CD4-positive, alpha-beta T cell (primary cell): ENCODE data around the gene NDUFAF2. TPM values are rescaled to one million over a fixed set of nuclear protein-coding genes. Genes with fewer than 3 reads are reported as not detected.

ENCODE experiments used
- ATAC-seq: fragments of 200-7000 bp; cut with Tn5 transposase; one replicate; pipeline ENCODE4 v1.10.0; 2022; ENCODE audit warnings: mild to moderate bottlenecking; ENCODE audit not compliant: poor library complexity
- CTCF ChIA-PET: fragments of 350-600 bp; sonication (Branson Sonifier 250); formaldehyde crosslinking; loops from one replicate; lab custom pipeline; 2021; ENCODE audit warnings: antibody characterized with exemption, inconsistent platforms; lab: Charles Lee
- POLR2A ChIA-PET: fragments of 350-600 bp; sonication (Branson Sonifier 250); formaldehyde crosslinking; loops from one replicate; lab custom pipeline; 2021; ENCODE audit warnings: antibody characterized with exemption, inconsistent platforms; lab: Charles Lee
- DNase-seq, 14 experiments: peaks; one replicate each; pipeline ENCODE4 v3.0.0-alpha.2; 2013 to 2020; ENCODE audit warnings: mixed read lengths in 2 of 14
- H3K27ac ChIP-seq, 2 donors: one replicate each; pipeline versions ENCODE4 v1.5.1 to v1.7.0; 2013; ENCODE audit warnings: low read length in 2 of 2, low read depth in 1 of 2, mild to moderate bottlenecking in 1 of 2
- H3K27me3 ChIP-seq, 2 experiments: 1 replicate in 1 of 2; 2 replicates in 1 of 2; pipeline versions ENCODE4 v1.6.1 to v1.7.0; 2013; ENCODE audit warnings: low read length in 2 of 2, control low read depth in 1 of 2, mild to moderate bottlenecking in 1 of 2, moderate library complexity in 1 of 2; ENCODE audit not compliant: insufficient read depth in 2 of 2, control insufficient read depth in 1 of 2
- H3K36me3 ChIP-seq: one replicate; pipeline ENCODE4 v1.6.1; 2013; ENCODE audit warnings: low read length, control low read depth; ENCODE audit not compliant: insufficient read depth
- H3K4me1 ChIP-seq: one replicate; pipeline ENCODE4 v1.6.1; 2013; ENCODE audit warnings: low read length, control low read depth; ENCODE audit not compliant: insufficient read depth
- H3K4me3 ChIP-seq: one replicate; pipeline ENCODE4 v1.5.1; 2013; ENCODE audit warnings: mild to moderate bottlenecking, low read length, moderate library complexity
- H3K9me3 ChIP-seq, 2 experiments: 1 replicate in 1 of 2; 2 replicates in 1 of 2; pipeline versions ENCODE4 v1.6.1 to v1.7.0; 2013; ENCODE audit warnings: low read length in 2 of 2, mild to moderate bottlenecking in 2 of 2, control low read depth in 1 of 2, moderate library complexity in 1 of 2; ENCODE audit not compliant: control insufficient read depth in 1 of 2, insufficient read depth in 1 of 2
- H3K27ac Mint-ChIP-seq: one replicate; pipeline ENCODE4 v1.8.0; 2020; ENCODE audit warnings: mixed read lengths
- H3K27me3 Mint-ChIP-seq: one replicate; pipeline ENCODE4 v1.8.0; 2021; ENCODE audit warnings: mixed read lengths
- H3K36me3 Mint-ChIP-seq: one replicate; pipeline ENCODE4 v1.8.0; 2021; ENCODE audit warnings: low read depth, mixed read lengths
- H3K4me1 Mint-ChIP-seq: one replicate; pipeline ENCODE4 v1.8.0; 2021; ENCODE audit warnings: low read depth, mixed read lengths
- H3K4me3 Mint-ChIP-seq: one replicate; pipeline ENCODE4 v1.8.0; 2020; ENCODE audit warnings: mild to moderate bottlenecking, mixed read lengths
- H3K9me3 Mint-ChIP-seq: one replicate; pipeline ENCODE4 v1.8.0; 2020; ENCODE audit warnings: mixed read lengths
- CTCF ChIP-seq: fragments of 200-600 bp; IDR thresholded peaks from one replicate; pipeline ENCODE4 v1.8.0; 2022; ENCODE audit warnings: antibody characterized with exemption, mild to moderate bottlenecking
- intact Hi-C, 2 experiments: fragments of 100-400 bp; cut with DNase I in 1 of 2; cut with micrococcal nuclease in 1 of 2; formaldehyde crosslinking; loops; one replicate each; pipeline versions ENCODE4 v1.15.1 to v1.9.0; 2023 to 2025; cut with DNase I, micrococcal nuclease
- total RNA-seq, 174 experiments: library from RNA in 2 of 174; stranded (reverse) in 2 of 174; gene quantifications; one replicate each; pipeline ENCODE4 v1.2.3 and lab custom pipeline; 2021 to 2026

Gene NDUFAF2
- total RNA-seq, 2 experiments from 2014 or later, result 8.1 to 8.8 TPM

- Histone ChIP-seq H3K36me3 (no peaks in the 10 kb centered on the region), H3K4me3 (no peak overlapping the region), H3K27ac (no peak overlapping the region), H3K4me1 (no peaks in the 10 kb centered on the region), H3K27me3 (no peaks in the 10 kb centered on the region), H3K9me3 (no peaks in the 10 kb centered on the region)
- DNase-seq, result no peak
- Mint-ChIP-seq H3K4me1 (no peaks in the 10 kb centered on the region), H3K4me3 (no peak overlapping the region), H3K27ac (no peak overlapping the region), H3K27me3 (no peaks in the 10 kb centered on the region), H3K9me3 (no peaks in the 10 kb centered on the region), H3K36me3 (peaks cover 27% of the 10 kb centered on the region)
- ChIA-PET CTCF (no interaction called here), POLR2A (no interaction called here)
- no peak for TF ChIP-seq CTCF
- intact Hi-C loops, result no loop called here
- no peak for ATAC-seq
These were observed 103.5 kb downstream of the NDUFAF2 start for GRCh38 chr5:61048534-61048933.

GRCh38 chr5:61050292-61050691 lies 105.3 kb downstream of the NDUFAF2 start:
- Histone ChIP-seq H3K9me3 (no peaks in the 10 kb centered on the region), H3K4me1 (no peaks in the 10 kb centered on the region), H3K27ac (no peak overlapping the region), H3K27me3 (no peaks in the 10 kb centered on the region), H3K36me3 (no peaks in the 10 kb centered on the region), H3K4me3 (no peak overlapping the region)
- Mint-ChIP-seq H3K27ac (no peak overlapping the region), H3K36me3 (peaks cover 16% of the 10 kb centered on the region), H3K27me3 (no peaks in the 10 kb centered on the region), H3K9me3 (no peaks in the 10 kb centered on the region), H3K4me1 (no peaks in the 10 kb centered on the region), H3K4me3 (no peak overlapping the region)
- POLR2A ChIA-PET, result no interaction called here
- DNase-seq (no peak), ATAC-seq (no peak)
- no peak for TF ChIP-seq CTCF
- intact Hi-C loops, result no loop called here
- CTCF ChIA-PET, result no interaction called here

DNA sequence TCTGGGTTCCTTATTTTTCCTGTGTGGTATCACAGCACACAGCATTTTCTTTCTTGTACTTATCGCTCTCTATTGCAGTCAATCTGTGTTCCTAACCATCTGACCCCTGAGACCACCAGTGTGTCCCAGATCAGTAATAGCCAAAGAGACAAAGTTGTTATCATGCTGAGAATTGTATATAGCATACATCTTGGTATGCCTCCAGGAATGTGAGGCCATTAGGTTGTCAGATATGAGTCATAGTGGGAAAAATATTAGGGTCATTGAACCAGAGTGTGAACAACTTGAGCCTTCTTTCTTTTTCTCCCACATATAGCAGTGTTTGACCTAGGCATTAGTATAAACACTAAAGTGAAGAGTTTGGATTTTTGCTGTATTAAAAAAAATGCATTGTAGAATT lies 106.3 kb downstream of the NDUFAF2 start:
- DNase-seq (no peak), ATAC-seq (no peak)
- H3K27me3 Mint-ChIP-seq, result no peaks in the 10 kb centered on the region
- peaks cover 9% of the 10 kb centered on the region for H3K36me3 Mint-ChIP-seq
- no peaks in the 10 kb centered on the region for H3K9me3 Mint-ChIP-seq
- H3K36me3 ChIP-seq, result no peaks in the 10 kb centered on the region
- H3K27ac Mint-ChIP-seq, result no peak overlapping the region
- POLR2A ChIA-PET, result no interaction called here
- no peaks in the 10 kb centered on the region for H3K9me3 ChIP-seq
- no peaks in the 10 kb centered on the region for H3K4me1 Mint-ChIP-seq
- H3K4me3 Mint-ChIP-seq, result no peak overlapping the region
- no peak overlapping the region for H3K4me3 ChIP-seq
- no peaks in the 10 kb centered on the region for H3K4me1 ChIP-seq
- intact Hi-C loops, result no loop called here
- no peak overlapping the region for H3K27ac ChIP-seq
- CTCF ChIA-PET, result no interaction called here
- TF ChIP-seq CTCF, result no peak
- no peaks in the 10 kb centered on the region for H3K27me3 ChIP-seq
